SK-N-MC (cell line): ENCODE results near the gene RTRAF.

Experiments
- DNase-seq: peaks from one replicate; pipeline ENCODE4 v3.0.0-alpha.2; 2011; ENCODE audit warnings: low read depth, low spot score
- H3K27ac ChIP-seq: fragments of 200-600 bp; sonication (generic); 2 replicates; pipeline ENCODE4 v1.5.1; 2016; ENCODE audit warnings: mixed run types
- H3K36me3 ChIP-seq: fragments of 200-600 bp; sonication (generic); 2 replicates; pipeline ENCODE4 v1.6.1; 2017; ENCODE audit warnings: antibody characterized with exemption, low read length, mixed read lengths; ENCODE audit not compliant: insufficient read depth
- H3K4me3 ChIP-seq: fragments of 200-600 bp; sonication (generic); 2 replicates; pipeline ENCODE4 v1.5.1; 2016
- H3K9ac ChIP-seq: fragments of 200-600 bp; sonication (generic); 2 replicates; pipeline ENCODE4 v1.8.0; 2017; ENCODE audit warnings: mixed run types, mixed read lengths; ENCODE audit not compliant: insufficient read length
- H3K9me3 ChIP-seq: fragments of 200-600 bp; sonication (generic); 2 replicates; pipeline ENCODE4 v1.6.1; 2017; ENCODE audit warnings: low read depth, mild to moderate bottlenecking, antibody characterized with exemption, low read length, moderate library complexity, mixed read lengths
- EZH2 ChIP-seq: fragments of 200-600 bp; sonication (generic); IDR thresholded peaks from one replicate; pipeline ENCODE4 v1.6.1; 2017; ENCODE audit warnings: antibody characterized with exemption
- FOXP2 ChIP-seq: optimal IDR thresholded peaks from 2 replicates; pipeline ENCODE3; 2011; ENCODE audit warnings: mild to moderate bottlenecking, moderate library complexity; ENCODE audit not compliant: insufficient read depth; ENCODE audit errors: extremely low read length, control extremely low read depth
- POLR2AphosphoS5 ChIP-seq: IDR thresholded peaks from 2 replicates; pipeline ENCODE4 v1.6.1; 2012; ENCODE audit warnings: mild to moderate bottlenecking, low read depth, low read length, borderline replicate concordance

RTRAF gene

DNA sequence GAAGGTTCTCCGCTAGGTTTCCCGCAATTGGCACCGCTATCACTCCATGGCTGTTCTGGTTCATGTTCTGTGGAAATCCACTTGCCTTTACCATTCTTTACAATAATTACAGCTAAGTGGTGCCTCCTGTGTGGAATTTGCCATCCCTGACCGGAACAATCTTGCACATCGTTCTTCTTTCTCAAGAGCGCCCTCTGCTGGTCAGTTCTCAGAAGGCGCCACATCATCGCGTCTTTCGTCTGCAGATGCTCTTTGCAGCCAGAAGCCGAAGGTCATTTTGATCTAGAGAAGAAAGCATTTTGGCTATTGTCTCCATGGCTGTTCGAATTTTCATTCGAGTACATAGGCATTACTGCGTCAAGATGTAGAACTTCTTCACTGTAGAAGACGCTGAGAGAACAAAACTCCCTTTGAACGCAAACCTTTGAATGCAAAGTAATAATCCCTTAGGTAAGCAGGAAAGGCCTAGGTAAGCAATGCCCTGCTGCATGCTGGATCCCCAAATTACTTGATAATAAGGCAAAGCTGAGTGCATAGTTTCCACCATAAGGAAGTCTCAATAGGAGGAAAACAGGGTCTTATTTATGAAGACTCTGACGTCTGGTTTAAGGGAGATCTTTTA lies 10.1 kb upstream of the RTRAF start:
- Histone ChIP-seq H3K36me3 (no peaks in the 10 kb centered on the region), H3K9ac (no peak overlapping the region), H3K9me3 (no peaks in the 10 kb centered on the region; the same call in 1 of the 2 replicates), H3K4me3 (no peak overlapping the region), H3K27ac (no peak overlapping the region)
- TF ChIP-seq EZH2 (no peak), FOXP2 (no peak), POLR2AphosphoS5 (no peak)
- peak; percentile 57 for DNase-seq

DNA sequence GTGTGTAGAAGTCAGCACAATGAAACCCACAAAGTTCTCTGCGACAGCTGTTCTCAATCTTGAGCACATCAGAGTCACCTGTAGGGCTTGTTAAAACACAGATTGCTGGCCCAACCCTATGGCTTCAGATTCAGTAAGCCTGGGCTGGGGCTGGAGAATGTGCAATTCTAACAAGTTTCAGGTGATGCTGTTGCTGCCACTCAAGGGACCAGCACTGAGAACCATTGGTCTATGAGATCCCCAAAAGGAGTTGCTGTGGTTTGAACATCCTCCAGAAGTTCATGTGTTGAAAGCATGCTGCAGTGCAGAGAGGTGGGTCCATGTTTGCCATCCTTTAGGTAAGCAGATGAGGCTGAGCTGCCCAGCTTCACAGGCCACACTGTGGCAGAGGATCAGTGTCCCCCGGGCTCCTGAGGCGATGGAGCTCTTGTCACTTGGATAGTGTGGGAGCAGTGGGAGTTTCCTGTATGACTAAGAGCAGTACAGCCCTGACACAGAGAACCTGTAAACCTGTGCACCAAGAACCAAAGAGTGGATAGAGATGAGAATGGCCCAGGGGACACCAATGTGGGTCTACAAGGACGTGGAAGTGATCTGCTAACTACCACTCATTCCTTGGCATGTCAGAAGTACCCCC lies 8.0 kb upstream of the RTRAF start:
- H3K36me3 ChIP-seq = no peaks in the 10 kb centered on the region
- no peak for TF ChIP-seq EZH2
- TF ChIP-seq POLR2AphosphoS5 = no peak
- no peak for TF ChIP-seq FOXP2
- no peak for DNase-seq
- H3K9me3 ChIP-seq = no peaks in the 10 kb centered on the region; the same call in 1 of the 2 replicates
- H3K9ac ChIP-seq = no peak overlapping the region
- no peak overlapping the region for H3K4me3 ChIP-seq
- H3K27ac ChIP-seq = no peak overlapping the region

DNA sequence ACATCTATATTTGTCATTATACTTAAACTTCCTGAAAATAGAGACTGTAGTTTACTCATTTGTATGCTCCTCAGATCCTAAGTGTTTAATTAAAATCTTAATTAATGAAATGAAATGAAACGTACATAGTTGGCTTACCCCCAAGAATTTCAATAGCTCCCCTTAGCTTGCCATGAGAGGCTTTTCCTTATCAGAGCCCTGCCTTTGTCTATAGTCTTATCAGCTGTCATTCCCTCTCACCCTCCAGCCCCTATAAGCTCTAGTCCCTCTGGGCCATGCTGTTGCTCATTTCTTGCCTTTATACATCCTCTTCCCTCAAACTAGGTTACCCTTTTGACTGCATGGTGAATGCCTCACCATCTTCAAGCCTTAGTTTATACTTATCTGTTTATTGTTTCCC lies 1.1 kb upstream of the RTRAF start:
- peaks cover 23% of the 10 kb centered on the region for H3K36me3 ChIP-seq
- no peak overlapping the region for H3K9ac ChIP-seq
- no peak overlapping the region for H3K4me3 ChIP-seq
- TF ChIP-seq EZH2 (no peak), POLR2AphosphoS5 (no peak), FOXP2 (no peak)
- no peak overlapping the region for H3K27ac ChIP-seq
- H3K9me3 ChIP-seq = no peaks in the 10 kb centered on the region
- no peak for DNase-seq

DNA sequence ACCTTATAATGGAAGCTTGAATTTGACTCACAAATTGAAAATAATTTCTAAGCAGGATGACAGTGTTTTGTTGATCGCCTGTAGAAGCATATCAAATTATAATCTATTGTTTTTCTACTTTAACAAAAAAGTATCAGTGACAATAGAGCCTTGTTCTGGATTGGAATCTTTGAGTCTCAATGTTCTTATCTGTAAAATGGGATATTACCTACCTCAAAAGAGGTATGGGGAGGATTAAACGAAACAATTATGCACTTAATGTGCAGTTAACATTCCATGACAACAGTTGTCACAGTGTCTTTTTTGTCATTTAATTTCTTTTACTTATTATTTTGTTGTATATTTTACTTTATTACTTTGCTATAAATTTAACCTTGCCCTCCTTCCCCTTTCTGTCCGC lies 1.1 kb downstream of the RTRAF start:
- H3K9ac ChIP-seq = peak overlapping the region; percentile 94
- peaks cover 46% of the 10 kb centered on the region for H3K36me3 ChIP-seq
- no peak for TF ChIP-seq EZH2
- TF ChIP-seq FOXP2 = no peak
- no peak for TF ChIP-seq POLR2AphosphoS5
- H3K4me3 ChIP-seq = peak overlapping the region; percentile 88
- H3K27ac ChIP-seq = no peak overlapping the region
- DNase-seq = no peak
- H3K9me3 ChIP-seq = no peaks in the 10 kb centered on the region

DNA sequence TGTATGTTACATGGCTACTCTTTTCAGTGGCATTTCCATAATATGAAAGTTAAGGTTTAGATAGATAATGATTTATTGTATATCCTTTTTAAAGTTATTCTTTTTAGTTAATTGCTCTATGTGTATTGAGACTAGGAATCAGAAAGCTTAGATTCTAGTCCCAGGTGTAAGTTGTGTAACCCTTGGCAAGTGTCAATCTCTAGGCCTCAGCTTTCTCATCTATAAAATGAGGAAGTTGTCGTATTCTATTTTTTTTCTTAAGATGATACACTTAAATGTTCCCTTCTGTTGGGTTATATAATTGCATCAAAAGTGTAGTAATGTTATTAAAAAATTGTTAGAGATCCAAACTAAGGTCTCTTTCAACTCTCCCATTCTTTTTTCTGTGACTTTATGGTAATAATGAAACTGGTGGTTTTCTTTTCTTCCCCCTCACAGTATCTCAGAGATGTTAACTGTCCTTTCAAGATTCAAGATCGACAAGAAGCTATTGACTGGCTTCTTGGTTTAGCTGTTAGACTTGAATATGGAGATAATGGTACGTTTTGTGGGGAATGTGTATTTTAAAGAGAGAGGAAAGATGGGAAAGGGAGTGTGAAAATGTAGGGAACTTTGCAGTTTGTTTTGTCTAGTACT lies 4.1 kb downstream of the RTRAF start:
- Histone ChIP-seq H3K9ac (no peak overlapping the region), H3K4me3 (no peak overlapping the region), H3K27ac (no peak overlapping the region), H3K36me3 (peaks cover 71% of the 10 kb centered on the region), H3K9me3 (no peaks in the 10 kb centered on the region)
- DNase-seq = no peak
- TF ChIP-seq EZH2 (no peak), POLR2AphosphoS5 (no peak), FOXP2 (no peak)

DNA sequence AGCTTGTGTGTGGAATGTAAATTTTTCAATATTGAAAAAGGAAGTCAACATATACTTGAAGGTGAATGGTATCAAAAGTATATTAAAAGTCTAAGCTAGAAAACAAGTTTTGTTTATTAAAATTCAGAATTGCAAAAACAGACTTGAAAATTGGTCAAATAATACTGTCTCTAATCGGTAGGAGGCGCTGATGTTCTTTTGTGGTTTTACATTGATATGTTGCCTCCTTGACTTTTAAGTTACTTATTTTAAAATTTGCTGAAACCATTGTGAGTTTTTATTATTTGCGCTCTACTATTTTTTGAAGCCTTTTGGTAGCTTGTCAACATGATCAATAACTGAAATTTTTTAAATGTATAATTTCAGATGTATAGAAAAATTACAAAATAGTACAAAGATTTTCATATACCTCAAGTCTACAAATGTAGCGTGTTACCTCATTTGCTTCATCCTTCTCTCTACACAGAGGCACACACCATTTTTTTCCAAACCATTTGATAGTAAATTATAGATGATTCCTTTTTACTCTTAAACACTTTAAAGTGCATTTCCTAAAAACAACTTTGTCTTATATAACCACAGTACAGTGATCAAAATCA lies 6.9 kb downstream of the RTRAF start:
- peaks cover 95% of the 10 kb centered on the region for H3K36me3 ChIP-seq
- DNase-seq = peak; percentile 39
- H3K9ac ChIP-seq = no peak overlapping the region
- H3K9me3 ChIP-seq = no peaks in the 10 kb centered on the region
- no peak for TF ChIP-seq EZH2
- no peak for TF ChIP-seq POLR2AphosphoS5
- no peak for TF ChIP-seq FOXP2
- no peak overlapping the region for H3K27ac ChIP-seq
- H3K4me3 ChIP-seq = no peak overlapping the region

DNA sequence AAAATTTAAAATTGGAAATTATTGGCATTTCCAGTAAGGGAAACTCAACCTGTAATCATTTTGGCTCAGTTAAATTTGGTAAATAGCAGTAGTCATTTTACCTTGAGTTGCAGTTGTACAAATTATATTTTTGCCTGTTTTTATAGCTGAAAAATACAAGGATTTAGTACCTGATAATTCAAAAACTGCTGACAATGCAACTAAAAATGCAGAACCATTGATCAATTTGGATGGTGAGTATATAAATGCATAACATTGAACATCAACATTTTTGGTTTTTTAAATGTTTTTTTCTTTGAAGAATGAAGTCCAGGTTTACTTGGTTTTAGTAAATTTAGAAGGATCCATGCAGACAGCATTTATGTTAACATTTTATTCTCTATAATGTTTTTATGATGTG lies 9.0 kb downstream of the RTRAF start:
- no peak overlapping the region for H3K27ac ChIP-seq
- H3K4me3 ChIP-seq = no peak overlapping the region
- no peak for TF ChIP-seq EZH2
- TF ChIP-seq FOXP2 = no peak
- no peak for TF ChIP-seq POLR2AphosphoS5
- no peak for DNase-seq
- H3K36me3 ChIP-seq = peaks cover 96% of the 10 kb centered on the region
- H3K9me3 ChIP-seq = no peaks in the 10 kb centered on the region
- H3K9ac ChIP-seq = no peak overlapping the region

DNA sequence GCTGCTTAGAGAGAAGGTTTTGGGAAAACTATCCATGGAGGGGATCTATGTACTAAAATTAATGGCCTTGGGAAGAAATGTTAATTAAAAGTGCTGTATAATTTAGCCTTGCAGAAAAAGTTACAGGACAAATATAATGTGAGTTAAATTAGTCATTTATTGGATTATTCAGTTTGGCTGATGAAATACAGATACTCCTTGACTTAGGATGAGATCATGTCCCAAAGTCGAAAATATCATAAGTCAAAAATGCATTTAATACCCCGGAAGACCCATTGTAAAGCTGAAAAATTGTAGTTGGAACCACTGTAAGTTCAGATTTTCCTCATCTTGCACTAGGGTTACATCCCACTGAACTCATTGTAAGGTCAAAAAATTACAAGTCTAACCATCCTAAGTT lies 9.7 kb downstream of the RTRAF start:
- Histone ChIP-seq H3K36me3 (peaks cover 96% of the 10 kb centered on the region), H3K9me3 (no peaks in the 10 kb centered on the region), H3K9ac (no peak overlapping the region), H3K4me3 (no peak overlapping the region), H3K27ac (peak overlapping the region; percentile 7; the same call in 1 of the 2 replicates)
- DNase-seq = no peak
- TF ChIP-seq FOXP2 = no peak
- no peak for TF ChIP-seq POLR2AphosphoS5
- no peak for TF ChIP-seq EZH2
